HepG2 (cell line): Measurements from ENCODE around the gene EXPH5. TPM values are rescaled to one million over a fixed set of nuclear protein-coding genes. Genes with fewer than 3 reads are reported as not detected.

Experiments
- ATAC-seq: fragments of 200-7000 bp; cut with Tn5 transposase; 3 replicates; pipeline ENCODE4 v1.9.1; 2020; ENCODE audit warnings: mild to moderate bottlenecking, moderate library complexity
- BruUV-seq: library from RNA; stranded (reverse); fragments of 400-500 nt; replicated peaks from 2 replicates; lab custom pipeline; 2021; lab: Mats Ljungman, UMichigan
- CTCF ChIA-PET: fragments of 300-600 bp; formaldehyde crosslinking; extraction: SDS; loops from one replicate; lab custom pipeline; 2021; ENCODE audit warnings: low total read pairs, inconsistent platforms, low intra/inter-chr PET ratio; lab: Yijun Ruan, JAX
- POLR2A ChIA-PET: fragments of 350-600 bp; sonication (Branson Sonifier 250); formaldehyde crosslinking; loops from one replicate; lab custom pipeline; 2020; ENCODE audit warnings: antibody characterized with exemption, inconsistent platforms; lab: Yijun Ruan, JAX
- DNase-seq: peaks from one replicate; pipeline ENCODE4 v3.0.0-alpha.2; 2015; ENCODE audit warnings: low spot score
- FAIRE-seq: peaks from 3 replicates; lab custom pipeline; 2011; peaks lifted over from hg19 to GRCh38; lab: Jason Lieb, UNC
- H2AFZ ChIP-seq: one replicate; pipeline ENCODE4 v1.6.1; 2011; ENCODE audit warnings: low read length, inconsistent platforms
- H3K27ac ChIP-seq: fragments of 300-600 bp; 3 replicates; pipeline ENCODE4 v1.8.0; 2011; ENCODE audit warnings: mixed run types, mild to moderate bottlenecking, mixed read lengths, low read length, inconsistent platforms; ENCODE audit not compliant: insufficient read depth; ENCODE audit errors: extremely low read length
- H3K27me3 ChIP-seq, 2 experiments: fragments of 200-600 bp in 1 of 2; 2 replicates in 1 of 2; 3 replicates in 1 of 2; pipeline versions ENCODE4 v1.6.0 to v1.8.0; 2011; ENCODE audit warnings: low read length in 2 of 2, mild to moderate bottlenecking in 2 of 2, moderate library complexity in 2 of 2, inconsistent platforms in 1 of 2; ENCODE audit not compliant: insufficient read depth in 2 of 2, control insufficient read depth in 1 of 2
- H3K36me3 ChIP-seq, 2 experiments: fragments of 200-600 bp in 1 of 2; replicated peaks in 1 of 2; 2 replicates in 1 of 2; 3 replicates in 1 of 2; pipeline versions ENCODE4 v1.5.1 to v1.8.0; 2011; ENCODE audit warnings: low read length in 2 of 2, inconsistent platforms in 1 of 2; ENCODE audit not compliant: insufficient read depth in 2 of 2, control insufficient read depth in 1 of 2
- H3K4me1 ChIP-seq: 2 replicates; pipeline ENCODE4 v1.5.1; 2012; ENCODE audit warnings: low read length, inconsistent platforms; ENCODE audit not compliant: insufficient read depth
- H3K4me2 ChIP-seq: 2 replicates; pipeline ENCODE4 v1.6.0; 2011; ENCODE audit warnings: low read depth, low read length, inconsistent platforms
- H3K4me3 ChIP-seq, 3 experiments: fragments of 200-600 bp in 1 of 3; sonication (generic), shearing (Covaris generic) in 1 of 3; replicated peaks in 1 of 3; 2 replicates each; pipeline ENCODE4 v1.5.1; 2011 to 2016; ENCODE audit warnings: low read length in 3 of 3, inconsistent platforms in 2 of 3, low read depth in 2 of 3, mild to moderate bottlenecking in 2 of 3, control low read depth in 1 of 3, mixed read lengths in 1 of 3; ENCODE audit not compliant: insufficient read depth in 1 of 3
- H3K79me2 ChIP-seq: one replicate; pipeline ENCODE4 v1.6.1; 2011; ENCODE audit warnings: low read length, inconsistent platforms; ENCODE audit not compliant: insufficient read depth
- H3K9ac ChIP-seq: 2 replicates; pipeline ENCODE4 v1.6.0; 2011; ENCODE audit warnings: mild to moderate bottlenecking, low read depth, low read length, inconsistent platforms; ENCODE audit not compliant: insufficient read depth
- H3K9me3 ChIP-seq: 2 replicates; pipeline ENCODE4 v1.5.1; 2012; ENCODE audit warnings: mild to moderate bottlenecking, low read length
- H4K20me1 ChIP-seq: 2 replicates; pipeline ENCODE4 v1.6.0; 2011; ENCODE audit warnings: inconsistent platforms, mild to moderate bottlenecking, low read length, moderate library complexity; ENCODE audit not compliant: insufficient read depth
- CHCHD3 ChIP-seq: sonication (generic); formaldehyde crosslinking; IDR thresholded peaks from 2 replicates; pipeline ENCODE4 v1.8.0; 2022; ENCODE audit warnings: mild to moderate bottlenecking, missing genetic modification reagents, moderate library complexity
- EZH2 ChIP-seq: conservative IDR thresholded peaks from 2 replicates; pipeline ENCODE4 v1.6.1; 2012; ENCODE audit warnings: mild to moderate bottlenecking, low read depth, low read length, moderate library complexity
- MLLT10 ChIP-seq: sonication (generic); formaldehyde crosslinking; IDR thresholded peaks from 2 replicates; pipeline ENCODE4 v1.4.0; 2020; ENCODE audit warnings: missing genetic modification reagents
- NFE2 ChIP-seq: sonication (generic); formaldehyde crosslinking; IDR thresholded peaks from 2 replicates; pipeline ENCODE4 v1.4.0; 2020; ENCODE audit warnings: missing genetic modification reagents
- NFIB ChIP-seq: sonication (generic); formaldehyde crosslinking; IDR thresholded peaks from 2 replicates; pipeline ENCODE4 v1.9.0; 2021; ENCODE audit warnings: missing genetic modification reagents, mild to moderate bottlenecking, borderline replicate concordance
- SRY ChIP-seq: sonication (generic); formaldehyde crosslinking; IDR thresholded peaks from 2 replicates; pipeline ENCODE4 v1.8.0; 2022; ENCODE audit warnings: mild to moderate bottlenecking, missing genetic modification reagents
- STAG1 ChIP-seq: sonication (generic); formaldehyde crosslinking; IDR thresholded peaks from 2 replicates; pipeline ENCODE4 v1.4.0; 2020; ENCODE audit warnings: missing genetic modification reagents
- TRIM24 ChIP-seq: sonication (generic); formaldehyde crosslinking; IDR thresholded peaks from 2 replicates; pipeline ENCODE4 v1.8.0; 2022; ENCODE audit warnings: mild to moderate bottlenecking, missing genetic modification reagents
- ZNF260 ChIP-seq: sonication (generic); formaldehyde crosslinking; IDR thresholded peaks from 2 replicates; pipeline ENCODE4 v1.4.0; 2020; ENCODE audit warnings: missing genetic modification reagents, low read depth, mild to moderate bottlenecking, borderline replicate concordance
- ZNF274 ChIP-seq: sonication (generic); formaldehyde crosslinking; IDR thresholded peaks from 2 replicates; pipeline ENCODE4 v1.5.1; 2020; ENCODE audit warnings: mild to moderate bottlenecking, missing genetic modification reagents
- WGBS: methylation state at CpG from one replicate; pipeline ENCODE4 v1.1.6; 2017; ENCODE audit warnings: low lambda C conversion rate; 5-methylcytosine and 5-hydroxymethylcytosine counted together
- in situ Hi-C: cut with HindIII; loops from 2 replicates; pipeline ENCODE4 v1.10.0; 2017; ENCODE audit warnings: low pct_unique_long_range_greater_than_20kb; ENCODE audit not compliant: extremely low pct_ligation_motif_present
- intact Hi-C: fragments of 100-400 bp; cut with micrococcal nuclease; formaldehyde crosslinking; loops from one replicate; pipeline ENCODE4 v1.10.0; 2022; ENCODE audit not compliant: unreplicated experiment
- polyA plus RNA-seq, 8 experiments: library from polyadenylated mRNA; depleted of rRNA in 3 of 8; stranded (reverse) in 7 of 8; unstranded in 1 of 8; fragments of >200 nt; fragmentation: Illumina TruSeq in 4 of 8; extraction: Trizol in 4 of 8; gene quantifications; 2 replicates each; pipeline versions ENCODE4 v1.2.1 to v1.2.3, GENCODE V29; 2011 to 2016; ENCODE audit warnings: low read depth in 4 of 8, missing spikeins in 1 of 8, mixed read lengths in 1 of 8; ENCODE audit not compliant: insufficient read depth in 1 of 8
- total RNA-seq, 5 experiments: library from RNA; depleted of rRNA; stranded (reverse); fragments of >200 nt; fragmentation: Illumina TruSeq; extraction: Trizol; gene quantifications; 2 replicates each; pipeline ENCODE4 v1.2.3, GENCODE V29; 2016; ENCODE audit warnings: low read depth in 1 of 5
- TF ChIP-seq, protein P1 (sequence below): sonication (generic); formaldehyde crosslinking; IDR thresholded peaks from 2 replicates; pipeline ENCODE4 v1.9.0; 2021; ENCODE audit warnings: missing genetic modification reagents, borderline replicate concordance
- TF ChIP-seq, protein P2 (sequence below): sonication (generic); formaldehyde crosslinking; IDR thresholded peaks from 2 replicates; pipeline ENCODE4 v1.8.1; 2023; ENCODE audit warnings: mild to moderate bottlenecking, inconsistent platforms, moderate library complexity, missing genetic modification reagents, borderline replicate concordance
- TF ChIP-seq, protein P3 (sequence below): sonication (generic); formaldehyde crosslinking; IDR thresholded peaks from 2 replicates; pipeline ENCODE4 v1.5.0; 2020; ENCODE audit warnings: mild to moderate bottlenecking, missing genetic modification reagents, borderline replicate concordance
- TF ChIP-seq, protein P4 (sequence below): sonication (generic); formaldehyde crosslinking; IDR thresholded peaks from 2 replicates; pipeline ENCODE4 v1.4.0; 2020; ENCODE audit warnings: missing genetic modification reagents, borderline replicate concordance
- TF ChIP-seq, protein P5 (sequence below): sonication (generic); formaldehyde crosslinking; IDR thresholded peaks from 2 replicates; pipeline ENCODE4 v1.4.0; 2020; ENCODE audit warnings: mild to moderate bottlenecking, missing genetic modification reagents

EXPH5 gene
- total and polyA plus RNA-seq, 2 of the 13 experiments (the other 11 are each of a cell fraction or from before 2014, with no cell fraction given), result under 0.01 to 0.02 TPM

DNA sequence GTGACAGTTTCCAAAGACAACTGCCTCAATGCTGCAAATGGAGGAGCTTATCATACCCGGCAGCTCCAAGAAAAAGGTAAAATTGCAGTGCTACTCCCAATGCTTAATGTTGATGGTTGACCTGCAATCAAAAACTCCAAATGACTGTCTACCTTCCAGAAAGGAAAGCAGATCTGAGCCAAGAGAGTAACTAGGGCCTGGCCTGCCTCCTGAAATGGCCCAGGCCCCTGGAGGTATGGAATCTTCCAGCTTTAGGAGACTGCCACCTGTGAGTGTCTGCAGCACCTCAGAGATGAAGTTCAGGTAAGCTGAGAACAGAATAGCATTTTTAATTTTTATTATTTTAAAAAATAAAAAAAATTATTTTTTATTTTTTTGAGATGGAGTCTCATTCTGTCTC is 23.7 kb downstream of the EXPH5 start (continued):
- TF ChIP-seq, protein P1, sequence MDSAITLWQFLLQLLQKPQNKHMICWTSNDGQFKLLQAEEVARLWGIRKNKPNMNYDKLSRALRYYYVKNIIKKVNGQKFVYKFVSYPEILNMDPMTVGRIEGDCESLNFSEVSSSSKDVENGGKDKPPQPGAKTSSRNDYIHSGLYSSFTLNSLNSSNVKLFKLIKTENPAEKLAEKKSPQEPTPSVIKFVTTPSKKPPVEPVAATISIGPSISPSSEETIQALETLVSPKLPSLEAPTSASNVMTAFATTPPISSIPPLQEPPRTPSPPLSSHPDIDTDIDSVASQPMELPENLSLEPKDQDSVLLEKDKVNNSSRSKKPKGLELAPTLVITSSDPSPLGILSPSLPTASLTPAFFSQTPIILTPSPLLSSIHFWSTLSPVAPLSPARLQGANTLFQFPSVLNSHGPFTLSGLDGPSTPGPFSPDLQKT (CRISPR knock-in tag), result no peak
- TF ChIP-seq ZNF274 (CRISPR knock-in tag), result no peak
- no peak for TF ChIP-seq TRIM24 (CRISPR knock-in tag)
- no peak for TF ChIP-seq MLLT10 (CRISPR knock-in tag)
- TF ChIP-seq SRY (CRISPR knock-in tag), result no peak
- TF ChIP-seq NFIB (CRISPR knock-in tag), result no peak
- TF ChIP-seq CHCHD3, result no peak
- no peak for TF ChIP-seq ZNF260 (CRISPR knock-in tag)

DNA sequence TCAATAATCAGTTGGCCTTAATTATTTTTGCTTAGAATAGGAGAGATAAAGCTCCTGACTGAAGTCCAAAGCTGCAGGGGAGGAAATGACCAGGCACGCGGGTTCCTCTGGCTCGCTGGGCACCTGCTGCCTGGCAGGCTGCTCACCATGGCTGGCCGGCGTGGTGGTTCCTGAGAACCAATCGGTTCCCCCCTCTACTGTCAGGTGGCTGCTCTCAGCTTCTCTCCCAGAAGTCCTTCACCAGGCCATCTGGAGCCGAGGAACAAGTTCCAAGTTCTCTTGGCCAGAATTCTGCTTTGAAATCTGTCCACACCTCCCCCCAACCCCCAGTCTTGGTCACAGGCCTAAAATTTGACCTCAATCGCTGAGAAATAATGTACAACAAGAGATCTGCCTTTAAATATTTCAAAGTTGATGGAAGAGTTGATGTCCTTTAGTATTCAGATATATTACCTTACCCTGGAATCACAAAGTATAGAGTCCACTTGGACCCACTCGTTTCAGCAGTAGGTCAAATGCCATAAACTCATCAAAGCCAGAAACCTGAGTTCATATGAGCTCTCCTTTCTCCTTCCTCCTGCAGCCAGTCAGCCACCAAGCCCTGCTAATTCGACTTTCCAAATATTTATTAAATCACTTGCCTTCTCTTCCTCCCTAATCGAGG is 25.2 kb downstream of the EXPH5 start:
- H3K9ac ChIP-seq, result no peak overlapping the region
- in situ Hi-C loops (no loop called here), intact Hi-C loops (no loop called here)
- H3K27me3 ChIP-seq, result peaks cover 0 to 1% of the 10 kb centered on the region in 2 experiments; a peak in 2 of 5 replicates
- ChIA-PET POLR2A (no interaction called here), CTCF (no interaction called here)
- WGBS, result 17% methylated on average over 6 of the region's 11 CpGs
- FAIRE-seq, result no peak
- H3K79me2 ChIP-seq, result no peaks in the 10 kb centered on the region
- H3K36me3 ChIP-seq, result no peaks in the 10 kb centered on the region
- no TSS peak for BruUV-seq
- no peak overlapping the region for H3K27ac ChIP-seq
- DNase-seq, result no peak
- no peaks in the 10 kb centered on the region for H4K20me1 ChIP-seq
- no peaks in the 10 kb centered on the region for H3K4me1 ChIP-seq
- no peak overlapping the region for H3K4me3 ChIP-seq
- no peak overlapping the region for H2AFZ ChIP-seq
- ATAC-seq, result no peak
- H3K4me2 ChIP-seq, result no peak overlapping the region
- H3K9me3 ChIP-seq, result no peaks in the 10 kb centered on the region
- TF ChIP-seq, protein P2, sequence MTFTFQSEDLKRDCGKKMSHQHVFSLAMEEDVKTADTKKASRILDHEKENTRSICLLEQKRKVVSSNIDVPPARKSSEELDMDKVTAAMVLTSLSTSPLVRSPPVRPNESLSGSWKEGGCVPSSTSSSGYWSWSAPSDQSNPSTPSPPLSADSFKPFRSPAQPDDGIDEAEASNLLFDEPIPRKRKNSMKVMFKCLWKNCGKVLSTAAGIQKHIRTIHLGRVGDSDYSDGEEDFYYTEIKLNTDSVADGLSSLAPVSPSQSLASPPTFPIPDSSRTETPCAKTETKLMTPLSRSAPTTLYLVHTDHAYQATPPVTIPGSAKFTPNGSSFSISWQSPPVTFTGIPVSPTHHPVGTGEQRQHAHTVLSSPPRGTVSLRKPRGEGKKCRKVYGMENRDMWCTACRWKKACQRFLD (CRISPR knock-in tag), result no peak
- TF ChIP-seq, protein P3, sequence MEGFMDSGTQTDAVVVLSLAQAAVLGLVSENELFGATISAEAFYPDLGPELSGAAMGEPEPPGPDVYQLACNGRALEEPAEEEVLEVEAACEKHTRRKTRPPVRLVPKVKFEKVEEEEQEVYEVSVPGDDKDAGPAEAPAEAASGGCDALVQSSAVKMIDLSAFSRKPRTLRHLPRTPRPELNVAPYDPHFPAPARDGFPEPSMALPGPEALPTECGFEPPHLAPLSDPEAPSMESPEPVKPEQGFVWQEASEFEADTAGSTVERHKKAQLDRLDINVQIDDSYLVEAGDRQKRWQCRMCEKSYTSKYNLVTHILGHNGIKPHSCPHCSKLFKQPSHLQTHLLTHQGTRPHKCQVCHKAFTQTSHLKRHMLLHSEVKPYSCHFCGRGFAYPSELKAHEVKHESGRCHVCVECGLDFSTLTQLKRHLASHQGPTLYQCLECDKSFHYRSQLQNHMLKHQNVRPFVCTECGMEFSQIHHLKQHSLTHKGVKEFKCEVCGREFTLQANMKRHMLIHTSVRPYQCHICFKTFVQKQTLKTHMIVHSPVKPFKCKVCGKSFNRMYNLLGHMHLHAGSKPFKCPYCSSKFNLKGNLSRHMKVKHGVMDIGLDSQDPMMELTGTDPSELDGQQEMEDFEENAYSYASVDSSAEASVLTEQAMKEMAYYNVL (CRISPR knock-in tag), result no peak
- TF ChIP-seq NFE2 (CRISPR knock-in tag) (no peak), EZH2 (no peak), STAG1 (no peak)
- TF ChIP-seq, protein P4, sequence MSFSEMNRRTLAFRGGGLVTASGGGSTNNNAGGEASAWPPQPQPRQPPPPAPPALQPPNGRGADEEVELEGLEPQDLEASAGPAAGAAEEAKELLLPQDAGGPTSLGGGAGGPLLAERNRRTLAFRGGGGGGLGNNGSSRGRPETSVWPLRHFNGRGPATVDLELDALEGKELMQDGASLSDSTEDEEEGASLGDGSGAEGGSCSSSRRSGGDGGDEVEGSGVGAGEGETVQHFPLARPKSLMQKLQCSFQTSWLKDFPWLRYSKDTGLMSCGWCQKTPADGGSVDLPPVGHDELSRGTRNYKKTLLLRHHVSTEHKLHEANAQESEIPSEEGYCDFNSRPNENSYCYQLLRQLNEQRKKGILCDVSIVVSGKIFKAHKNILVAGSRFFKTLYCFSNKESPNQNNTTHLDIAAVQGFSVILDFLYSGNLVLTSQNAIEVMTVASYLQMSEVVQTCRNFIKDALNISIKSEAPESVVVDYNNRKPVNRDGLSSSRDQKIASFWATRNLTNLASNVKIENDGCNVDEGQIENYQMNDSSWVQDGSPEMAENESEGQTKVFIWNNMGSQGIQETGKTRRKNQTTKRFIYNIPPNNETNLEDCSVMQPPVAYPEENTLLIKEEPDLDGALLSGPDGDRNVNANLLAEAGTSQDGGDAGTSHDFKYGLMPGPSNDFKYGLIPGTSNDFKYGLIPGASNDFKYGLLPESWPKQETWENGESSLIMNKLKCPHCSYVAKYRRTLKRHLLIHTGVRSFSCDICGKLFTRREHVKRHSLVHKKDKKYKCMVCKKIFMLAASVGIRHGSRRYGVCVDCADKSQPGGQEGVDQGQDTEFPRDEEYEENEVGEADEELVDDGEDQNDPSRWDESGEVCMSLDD (CRISPR knock-in tag), result no peak
- TF ChIP-seq, protein P5, sequence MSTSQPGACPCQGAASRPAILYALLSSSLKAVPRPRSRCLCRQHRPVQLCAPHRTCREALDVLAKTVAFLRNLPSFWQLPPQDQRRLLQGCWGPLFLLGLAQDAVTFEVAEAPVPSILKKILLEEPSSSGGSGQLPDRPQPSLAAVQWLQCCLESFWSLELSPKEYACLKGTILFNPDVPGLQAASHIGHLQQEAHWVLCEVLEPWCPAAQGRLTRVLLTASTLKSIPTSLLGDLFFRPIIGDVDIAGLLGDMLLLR (CRISPR knock-in tag), result no peak
